GM13976 (cell line): Measurements from ENCODE around the gene FAHD1.

Source experiments
- DNase-seq: peaks from one replicate; pipeline ENCODE4 v3.0.0; 2012; ENCODE audit warnings: low spot score
- in situ Hi-C: fragments of 300-500 bp; cut with MboI; formaldehyde crosslinking; loops from one replicate; pipeline ENCODE4 v1.12.0; 2022; ENCODE audit warnings: low sequenced_read_pairs, mixed read lengths, inconsistent platforms; ENCODE audit not compliant: unreplicated experiment
- TF ChIP-seq, protein P1 (sequence below): IDR thresholded peaks from 2 replicates; pipeline ENCODE4 v1.5.1; 2012; ENCODE audit warnings: borderline replicate concordance, mild to moderate bottlenecking; ENCODE audit not compliant: insufficient read depth; ENCODE audit errors: extremely low read depth, missing control alignments, control extremely low read depth

The FAHD1 gene

DNA sequence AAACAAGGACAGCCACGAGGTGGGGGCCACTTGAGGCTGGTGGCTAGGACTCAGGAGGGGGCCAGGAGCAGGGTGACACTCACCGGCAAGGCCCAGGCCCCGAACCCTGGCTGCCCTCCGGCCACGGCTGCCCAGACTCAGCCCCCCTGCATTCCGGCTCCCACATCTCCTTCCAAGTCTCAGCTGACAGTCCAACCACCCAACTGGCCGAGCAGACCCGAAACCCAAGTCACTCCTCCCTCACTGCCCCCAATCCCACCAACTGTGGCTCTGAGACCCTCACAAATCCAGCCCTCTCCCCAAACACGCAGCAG, 9.8 kb upstream of the FAHD1 start:
- in situ Hi-C loops = no loop called here
- no peak for DNase-seq
- TF ChIP-seq, protein P1, sequence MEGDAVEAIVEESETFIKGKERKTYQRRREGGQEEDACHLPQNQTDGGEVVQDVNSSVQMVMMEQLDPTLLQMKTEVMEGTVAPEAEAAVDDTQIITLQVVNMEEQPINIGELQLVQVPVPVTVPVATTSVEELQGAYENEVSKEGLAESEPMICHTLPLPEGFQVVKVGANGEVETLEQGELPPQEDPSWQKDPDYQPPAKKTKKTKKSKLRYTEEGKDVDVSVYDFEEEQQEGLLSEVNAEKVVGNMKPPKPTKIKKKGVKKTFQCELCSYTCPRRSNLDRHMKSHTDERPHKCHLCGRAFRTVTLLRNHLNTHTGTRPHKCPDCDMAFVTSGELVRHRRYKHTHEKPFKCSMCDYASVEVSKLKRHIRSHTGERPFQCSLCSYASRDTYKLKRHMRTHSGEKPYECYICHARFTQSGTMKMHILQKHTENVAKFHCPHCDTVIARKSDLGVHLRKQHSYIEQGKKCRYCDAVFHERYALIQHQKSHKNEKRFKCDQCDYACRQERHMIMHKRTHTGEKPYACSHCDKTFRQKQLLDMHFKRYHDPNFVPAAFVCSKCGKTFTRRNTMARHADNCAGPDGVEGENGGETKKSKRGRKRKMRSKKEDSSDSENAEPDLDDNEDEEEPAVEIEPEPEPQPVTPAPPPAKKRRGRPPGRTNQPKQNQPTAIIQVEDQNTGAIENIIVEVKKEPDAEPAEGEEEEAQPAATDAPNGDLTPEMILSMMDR = no peak

DNA sequence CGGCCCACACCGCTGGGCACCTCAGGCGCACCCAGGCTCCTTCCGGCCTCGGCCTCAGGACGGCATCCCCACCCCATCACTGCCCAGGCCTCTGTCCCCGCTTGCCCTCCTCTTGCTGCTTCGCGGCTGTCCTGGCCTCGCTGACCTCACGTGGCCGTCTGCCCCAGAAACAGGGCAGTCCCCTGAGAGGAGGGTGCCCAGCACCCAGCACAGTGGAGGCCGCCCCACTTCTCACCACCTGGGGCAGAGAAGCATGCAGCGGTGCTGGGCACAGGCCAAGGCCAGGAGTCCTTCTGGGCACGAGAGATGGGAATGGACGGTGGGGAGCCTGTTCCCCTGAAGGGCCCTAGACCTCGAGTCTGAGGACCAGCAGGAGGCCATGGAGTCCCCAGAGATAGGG, 9.3 kb upstream of the FAHD1 start:
- TF ChIP-seq, protein P1 = no peak
- DNase-seq = no peak

DNA sequence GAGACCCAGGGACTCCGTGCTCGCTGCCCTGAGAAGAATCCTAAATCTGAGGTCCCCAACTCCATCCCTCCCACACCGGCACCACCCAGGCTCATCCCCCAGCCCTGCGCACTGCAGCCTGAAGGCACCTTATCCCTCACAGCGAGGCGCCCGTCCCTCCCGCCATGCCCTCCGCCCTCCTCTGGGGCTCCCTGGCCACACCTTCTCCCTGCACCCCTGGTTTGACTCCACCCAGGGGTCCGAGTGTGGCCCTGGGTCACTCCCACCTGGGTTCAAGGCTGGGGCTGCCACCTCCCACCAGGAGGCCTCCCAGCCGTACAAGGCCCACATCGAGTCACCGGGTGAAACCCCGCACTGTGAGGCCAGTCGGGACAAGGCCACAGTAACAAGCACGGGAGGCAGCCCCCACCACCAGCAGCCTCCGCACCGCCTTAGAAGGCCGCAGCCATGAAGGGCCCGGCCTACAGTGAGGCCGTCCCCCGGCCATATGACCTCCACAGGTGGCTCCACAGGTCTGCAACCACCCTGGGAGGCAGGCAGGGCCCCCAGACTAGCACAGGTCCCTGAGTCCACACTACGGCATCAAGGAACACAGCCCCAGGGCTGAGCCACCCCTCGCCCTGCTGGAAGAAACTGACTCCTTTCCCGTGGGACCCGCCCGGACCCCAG, 8.7 kb upstream of the FAHD1 start:
- in situ Hi-C loops = no loop called here
- TF ChIP-seq, protein P1 = no peak
- DNase-seq = no peak

More for the DNA sequence above, 9.3 kb upstream of the FAHD1 start:
- in situ Hi-C loops = no loop called here

DNA sequence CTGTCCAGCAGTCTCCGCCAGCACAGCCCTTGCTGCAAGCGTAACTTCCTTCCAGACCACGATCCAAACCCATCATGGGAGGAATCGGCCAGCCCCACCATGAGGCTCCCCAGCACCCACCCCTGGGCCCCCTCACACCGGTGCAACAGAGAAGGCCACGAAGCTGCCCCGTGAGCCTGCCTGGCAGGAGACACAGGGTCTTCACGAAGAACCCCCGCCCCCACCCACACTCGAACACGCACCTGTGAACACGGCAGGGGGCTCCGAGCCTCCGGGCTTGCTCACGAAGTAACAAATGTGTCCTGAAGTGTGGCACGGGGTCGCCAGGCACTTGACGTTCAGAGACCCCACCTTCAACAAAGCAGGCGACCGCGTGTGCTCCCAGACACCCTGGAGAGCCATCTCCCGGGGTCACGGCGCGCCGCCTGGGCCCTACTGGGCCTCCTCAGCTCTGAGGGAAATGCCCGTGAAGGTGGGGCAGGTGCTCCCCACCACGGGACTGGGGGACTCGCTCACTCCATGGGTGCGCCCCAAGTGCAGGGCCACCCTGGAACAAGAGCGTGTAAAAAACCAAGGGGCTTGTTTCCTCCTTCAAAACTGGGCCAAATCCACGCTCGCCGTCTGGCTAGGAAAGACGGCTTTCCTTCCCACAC, 8.0 kb upstream of the FAHD1 start:
- DNase-seq = no peak
- TF ChIP-seq, protein P1 = no peak
- in situ Hi-C loops = no loop called here

DNA sequence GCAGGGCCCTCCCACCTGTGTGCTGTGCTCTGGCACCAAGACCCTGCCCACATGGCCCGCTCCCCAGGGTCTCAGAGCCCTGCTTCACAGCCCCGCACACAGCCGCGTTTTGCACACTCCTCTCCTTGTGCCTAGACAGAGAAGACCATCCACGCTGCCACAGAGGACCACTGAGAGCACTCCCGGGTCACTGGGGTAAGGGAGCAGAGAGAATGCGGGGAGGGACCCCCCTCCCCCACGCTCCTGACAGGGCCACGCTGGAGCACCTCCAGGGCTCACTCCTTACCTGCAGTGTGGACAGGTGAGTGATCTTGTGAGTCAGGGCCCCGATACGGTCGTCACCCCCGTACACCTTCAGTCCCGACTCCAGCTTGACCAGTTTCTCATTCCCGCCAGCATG, 7.4 kb upstream of the FAHD1 start:
- DNase-seq = no peak
- in situ Hi-C loops = no loop called here
- TF ChIP-seq, protein P1 = no peak

DNA sequence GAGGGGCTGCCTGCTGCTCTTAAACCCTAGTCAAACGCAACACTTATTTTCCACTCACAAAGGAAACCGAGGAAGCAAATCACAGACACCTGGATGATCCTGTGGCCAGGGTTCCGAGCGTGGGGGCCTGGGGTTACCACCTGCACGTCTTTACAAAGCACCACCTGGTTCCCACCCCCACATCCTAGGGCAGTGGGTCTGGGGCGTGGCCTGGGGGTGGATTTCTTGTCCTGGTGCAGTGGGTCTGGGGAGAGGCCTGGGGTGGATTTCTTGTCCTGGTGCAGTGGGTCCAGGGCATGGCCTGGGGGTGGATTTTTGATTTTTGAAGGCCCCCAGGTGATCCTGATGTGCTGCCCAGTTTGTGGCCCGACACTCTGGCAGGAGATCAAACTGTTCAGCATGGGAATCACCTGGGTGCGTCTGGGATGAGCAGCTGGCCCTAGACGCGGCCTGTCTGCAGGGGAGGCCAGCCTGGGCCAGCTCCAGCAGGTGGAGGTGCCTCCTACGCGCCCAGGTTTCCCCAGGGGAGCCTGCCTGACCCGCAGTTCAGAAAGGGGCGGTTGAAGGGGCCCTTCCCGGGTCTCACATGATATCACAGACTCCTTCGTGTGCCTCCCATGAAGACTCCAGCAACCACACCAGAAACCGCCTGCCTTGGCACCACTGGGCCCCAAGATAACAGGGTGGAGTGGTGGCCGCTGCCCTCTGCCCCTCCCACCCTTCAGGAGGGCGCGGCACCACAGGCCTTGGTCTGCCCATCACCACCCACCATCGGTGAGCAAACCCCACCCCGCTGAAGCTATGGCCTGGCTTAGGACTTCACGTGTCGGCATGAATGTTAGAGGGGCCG, 6.7 kb upstream of the FAHD1 start:
- no peak for DNase-seq
- in situ Hi-C loops = no loop called here
- TF ChIP-seq, protein P1 = no peak
